Astrocyte of the spinal cord (primary cell): Measurements from ENCODE around the gene SLC30A5.
"Not testable (repeated sequence)": the region's sequence is repeated elsewhere in the genome, so short reads cannot be mapped to it uniquely, and the experiment has no call there.

Experiments
- DNase-seq: peaks from one replicate; pipeline ENCODE4 v3.0.0; 2011; ENCODE audit warnings: low read depth, low spot score
- H3K4me3 ChIP-seq: 2 replicates; pipeline ENCODE4 v1.5.1; 2011; ENCODE audit warnings: low read depth, mild to moderate bottlenecking, low read length, moderate library complexity
- in situ Hi-C: cut with HindIII; loops from 2 replicates; pipeline ENCODE4 v1.10.0; 2017; ENCODE audit warnings: low sequenced_read_pairs
- TF ChIP-seq, protein P1 (sequence below): IDR thresholded peaks from 2 replicates; pipeline ENCODE4 v1.5.1; 2012; ENCODE audit warnings: low read depth, mild to moderate bottlenecking, low read length, inconsistent platforms

SLC30A5 gene

DNA sequence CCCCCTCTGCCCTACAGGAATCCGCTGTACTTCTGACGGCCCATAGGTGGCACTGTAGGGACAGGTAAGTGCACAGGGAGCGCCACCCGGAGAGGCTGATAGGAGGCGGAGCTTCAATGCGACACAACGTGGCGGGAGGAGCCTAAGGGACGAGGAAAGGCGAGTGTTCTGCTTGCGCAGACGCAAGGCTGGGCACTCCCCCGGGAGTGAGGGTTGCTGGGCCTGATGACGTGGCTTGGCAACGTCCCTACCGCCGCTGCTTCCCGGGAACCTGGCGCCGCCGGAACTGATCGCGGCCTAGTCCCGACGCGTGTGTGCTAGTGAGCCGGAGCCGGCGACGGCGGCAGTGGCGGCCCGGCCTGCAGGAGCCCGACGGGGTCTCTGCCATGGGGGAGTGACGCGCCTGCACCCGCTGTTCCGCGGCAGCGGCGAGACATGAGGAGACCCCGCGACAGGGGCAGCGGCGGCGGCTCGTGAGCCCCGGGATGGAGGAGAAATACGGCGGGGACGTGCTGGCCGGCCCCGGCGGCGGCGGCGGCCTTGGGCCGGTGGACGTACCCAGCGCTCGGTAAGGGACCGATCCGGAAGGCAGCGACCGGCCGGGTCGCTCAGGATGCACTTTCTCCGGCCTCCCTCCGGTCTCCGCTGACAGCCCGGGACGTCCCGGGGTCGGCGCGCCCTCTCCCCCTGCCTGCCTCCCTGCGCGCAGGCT lies at the start of gene SLC30A5:
Gene SLC30A5, plus strand, starts transcription at position 244 of the 712 bp plus-strand sequence. Its CDS starts 242 bp downstream, at position 486.
- peak within 1 kb of the TSS; percentile 66 for H3K4me3 ChIP-seq
- TF ChIP-seq, protein P1, sequence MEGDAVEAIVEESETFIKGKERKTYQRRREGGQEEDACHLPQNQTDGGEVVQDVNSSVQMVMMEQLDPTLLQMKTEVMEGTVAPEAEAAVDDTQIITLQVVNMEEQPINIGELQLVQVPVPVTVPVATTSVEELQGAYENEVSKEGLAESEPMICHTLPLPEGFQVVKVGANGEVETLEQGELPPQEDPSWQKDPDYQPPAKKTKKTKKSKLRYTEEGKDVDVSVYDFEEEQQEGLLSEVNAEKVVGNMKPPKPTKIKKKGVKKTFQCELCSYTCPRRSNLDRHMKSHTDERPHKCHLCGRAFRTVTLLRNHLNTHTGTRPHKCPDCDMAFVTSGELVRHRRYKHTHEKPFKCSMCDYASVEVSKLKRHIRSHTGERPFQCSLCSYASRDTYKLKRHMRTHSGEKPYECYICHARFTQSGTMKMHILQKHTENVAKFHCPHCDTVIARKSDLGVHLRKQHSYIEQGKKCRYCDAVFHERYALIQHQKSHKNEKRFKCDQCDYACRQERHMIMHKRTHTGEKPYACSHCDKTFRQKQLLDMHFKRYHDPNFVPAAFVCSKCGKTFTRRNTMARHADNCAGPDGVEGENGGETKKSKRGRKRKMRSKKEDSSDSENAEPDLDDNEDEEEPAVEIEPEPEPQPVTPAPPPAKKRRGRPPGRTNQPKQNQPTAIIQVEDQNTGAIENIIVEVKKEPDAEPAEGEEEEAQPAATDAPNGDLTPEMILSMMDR, result peak; percentile 96
- in situ Hi-C loops, result no loop called here
- peak; percentile 100 for DNase-seq

DNA sequence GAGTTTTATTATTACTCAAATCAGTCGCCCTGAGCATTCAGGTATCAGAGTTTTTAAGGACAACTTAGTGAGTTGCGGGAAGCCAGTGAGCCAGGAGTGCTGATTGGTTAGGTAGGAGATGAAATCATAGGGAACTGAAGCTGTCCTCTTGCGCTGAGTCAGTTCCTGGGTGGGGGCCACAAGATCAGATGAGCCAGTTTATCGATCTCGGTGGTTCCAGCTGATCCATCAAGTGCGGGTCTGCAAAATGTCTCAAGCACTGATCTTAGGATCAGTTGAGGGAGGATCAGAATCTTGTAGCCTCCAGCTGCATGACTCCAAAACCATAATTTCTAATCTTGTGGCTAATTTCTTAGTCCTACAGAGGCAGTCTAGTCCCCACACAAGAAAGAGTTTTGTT lies 48.6 kb upstream of the SLC30A5 start:
- DNase-seq, H3K4me3 ChIP-seq, in situ Hi-C loops: not testable (repeated sequence)

DNA sequence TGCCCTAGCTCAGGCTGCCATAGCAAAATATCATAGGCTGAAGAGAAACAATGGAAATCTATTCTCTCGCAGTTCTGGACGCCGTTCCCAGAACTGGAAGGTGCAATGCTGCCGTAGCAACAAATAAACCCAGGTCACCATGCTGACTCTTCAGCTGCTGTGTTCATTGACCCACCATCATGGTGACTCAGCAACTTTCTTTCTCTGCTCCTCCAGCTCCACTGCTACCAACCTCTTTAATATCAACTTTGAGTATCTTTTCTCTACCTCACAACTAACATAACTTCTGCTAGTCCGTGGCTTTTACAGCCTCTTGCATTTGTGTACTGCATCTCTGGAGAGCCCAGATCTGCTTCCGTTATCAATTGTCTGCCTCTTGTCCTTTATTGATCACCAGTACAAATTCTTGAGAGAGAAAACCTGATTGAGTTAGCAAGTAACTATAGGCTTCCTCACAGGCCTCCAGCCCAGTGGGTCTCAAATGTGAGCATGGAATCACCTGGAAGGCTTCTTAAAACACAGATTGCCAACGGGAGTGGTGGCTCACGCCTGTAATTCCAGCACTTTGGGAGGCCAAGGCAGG lies 47.3 kb upstream of the SLC30A5 start:
- in situ Hi-C loops, result no loop called here
- TF ChIP-seq, protein P1, result no peak
- peak; percentile 9 for DNase-seq
- no peak overlapping the region for H3K4me3 ChIP-seq

DNA sequence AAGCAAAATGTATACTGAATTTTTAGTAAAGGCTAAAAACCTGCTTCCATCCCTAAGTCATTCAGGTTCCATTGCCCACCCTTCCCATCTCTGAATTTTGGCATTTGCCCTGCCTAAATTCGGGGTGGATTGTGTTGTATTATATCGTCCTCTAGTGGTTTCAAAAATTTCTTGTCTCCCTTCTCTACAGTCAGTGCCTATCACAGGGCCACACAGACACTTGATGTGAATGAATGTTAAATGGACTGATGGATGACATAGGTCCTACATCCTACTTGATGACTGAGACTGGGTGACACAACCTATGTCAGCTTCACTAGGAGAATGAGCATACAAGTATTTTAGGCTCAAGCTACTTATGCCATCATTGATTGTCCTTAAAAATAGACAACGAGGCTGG lies 45.6 kb upstream of the SLC30A5 start:
- H3K4me3 ChIP-seq, result no peak overlapping the region
- TF ChIP-seq, protein P1, result peak; percentile 47
- peak; percentile 9 for DNase-seq
- in situ Hi-C loops, result no loop called here

DNA sequence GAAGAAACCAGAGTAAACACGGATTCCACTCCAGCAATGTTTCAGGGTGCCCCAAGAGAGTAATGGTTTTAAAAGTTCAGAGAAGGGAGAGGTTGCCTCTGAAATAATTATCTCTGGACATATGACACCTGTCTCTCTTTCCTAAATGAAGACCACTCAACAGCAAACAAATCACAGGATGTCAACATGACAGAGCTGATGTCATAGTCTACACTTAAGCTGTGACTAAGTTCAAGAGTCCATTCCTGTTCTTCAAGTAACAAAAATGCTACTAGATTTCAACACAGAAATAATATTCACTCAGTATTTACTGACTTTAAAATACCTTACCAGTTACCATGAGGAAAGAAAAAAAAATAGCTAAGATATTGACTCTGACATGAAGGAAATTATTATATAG lies 44.7 kb upstream of the SLC30A5 start:
- DNase-seq, result no peak
- TF ChIP-seq, protein P1, result no peak
- no peak overlapping the region for H3K4me3 ChIP-seq
- in situ Hi-C loops, result no loop called here

DNA sequence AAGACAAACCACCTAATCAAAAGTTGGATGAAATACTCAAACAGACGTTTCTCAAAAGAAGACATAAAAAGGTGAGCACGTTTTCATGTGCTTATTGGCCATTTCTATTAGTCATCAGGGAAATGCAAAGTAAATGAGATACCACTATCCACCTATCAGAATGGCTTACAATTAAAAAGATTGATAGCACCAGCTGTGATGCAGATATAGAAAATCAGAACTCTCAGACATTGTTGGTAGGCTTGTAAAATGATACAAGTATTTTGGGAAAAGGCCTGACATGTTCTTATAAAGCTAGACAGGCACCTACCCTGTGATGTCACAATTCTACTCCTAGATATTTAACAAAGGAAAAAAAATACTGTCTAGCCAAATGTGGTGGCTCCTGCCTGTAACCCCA lies 44.0 kb upstream of the SLC30A5 start:
- TF ChIP-seq, protein P1, result no peak
- in situ Hi-C loops, result no loop called here
- no peak for DNase-seq
- H3K4me3 ChIP-seq, result no peak overlapping the region

DNA sequence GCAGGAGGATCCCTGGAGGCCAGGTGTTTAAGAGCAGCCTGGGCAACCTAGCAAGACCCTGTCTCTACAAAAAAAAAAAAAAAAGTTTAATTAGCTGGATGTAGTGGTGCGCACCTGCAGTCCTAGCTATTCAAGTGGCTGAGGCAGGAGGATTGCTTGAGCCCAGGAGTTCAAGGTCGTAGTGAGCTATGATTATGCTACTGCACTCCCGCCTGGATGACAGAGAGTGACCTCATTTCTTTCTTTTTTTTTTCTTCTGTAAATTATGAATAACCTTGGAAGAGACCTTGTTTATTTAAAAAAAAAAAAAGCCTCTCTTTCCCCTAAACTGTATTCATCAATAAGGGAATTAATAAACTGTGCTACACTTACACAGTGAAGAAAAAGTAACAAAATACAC lies 43.6 kb upstream of the SLC30A5 start:
- H3K4me3 ChIP-seq, result no peak overlapping the region
- no peak for DNase-seq
- TF ChIP-seq, protein P1, result no peak
- in situ Hi-C loops, result no loop called here
